HG02840 (cell line): ENCODE measurements around the gene COL26A1.

ENCODE experiments used
- ATAC-seq: cut with Tn5 transposase; IDR thresholded peaks from one replicate; pipeline ENCODE4 v1.9.1; 2021; ENCODE audit warnings: mild to moderate bottlenecking, moderate library complexity, moderate number of reproducible peaks; ENCODE audit not compliant: unreplicated experiment, low FRiP score

Gene COL26A1

GRCh38 chr7:101562531-101563197 is 200.0 kb downstream of the COL26A1 start:
- no peak for ATAC-seq

- ATAC-seq: no peak
Measured at GRCh38 chr7:101563198-101563901, 200.7 kb downstream of the COL26A1 start.

GRCh38 chr7:101563943-101564777 is 201.5 kb downstream of the COL26A1 start:
- ATAC-seq: no peak

- ATAC-seq: no peak
Measured at GRCh38 chr7:101564778-101565211, 202.1 kb downstream of the COL26A1 start.

- no peak for ATAC-seq
Measured at GRCh38 chr7:101565601-101566209, 203.0 kb downstream of the COL26A1 start.

GRCh38 chr7:101567230-101567629 is 204.6 kb downstream of the COL26A1 start:
- no peak for ATAC-seq

- ATAC-seq: no peak
Measured at GRCh38 chr7:101572156-101572555, 209.5 kb downstream of the COL26A1 start.

GRCh38 chr7:101575168-101575567 is 212.5 kb downstream of the COL26A1 start:
- ATAC-seq: no peak

GRCh38 chr7:101575721-101576120 is 213.0 kb downstream of the COL26A1 start:
- ATAC-seq: no peak

- no peak for ATAC-seq
Measured at GRCh38 chr7:101576998-101577397, 214.3 kb downstream of the COL26A1 start.

GRCh38 chr7:101578552-101578951 is 215.9 kb downstream of the COL26A1 start:
- no peak for ATAC-seq

GRCh38 chr7:101580596-101580995 is 217.9 kb downstream of the COL26A1 start:
- ATAC-seq: no peak

- ATAC-seq: no peak
Measured at GRCh38 chr7:101581891-101582290, 219.2 kb downstream of the COL26A1 start.

- no peak for ATAC-seq
Measured at GRCh38 chr7:101582971-101583370, 220.3 kb downstream of the COL26A1 start.

- no peak for ATAC-seq
Measured at GRCh38 chr7:101586078-101586905, 223.6 kb downstream of the COL26A1 start.

- no peak for ATAC-seq
Measured at GRCh38 chr7:101586906-101587677, 224.4 kb downstream of the COL26A1 start.

GRCh38 chr7:101588131-101588935 is 225.7 kb downstream of the COL26A1 start:
- ATAC-seq: no peak

- ATAC-seq: no peak
Measured at GRCh38 chr7:101589052-101589451, 226.4 kb downstream of the COL26A1 start.
